PC-9 (cell line): Measurements from ENCODE around the gene DCLK2. TPM values are rescaled to one million over a fixed set of nuclear protein-coding genes. Genes with fewer than 3 reads are reported as not detected.

Experiments used
- BruUV-seq: library from RNA; stranded (reverse); fragments of 400-500 nt; replicated peaks from 2 replicates; lab custom pipeline; 2021; lab: Mats Ljungman, UMichigan
- CTCF ChIA-PET: fragments of 300-600 bp; sonication (Branson Sonifier 250); formaldehyde crosslinking; loops from one replicate; lab custom pipeline; 2022; ENCODE audit warnings: antibody characterized with exemption; lab: Charles Lee
- POLR2A ChIA-PET: fragments of 300-600 bp; sonication (Branson Sonifier 250); formaldehyde crosslinking; loops from one replicate; lab custom pipeline; 2022; ENCODE audit warnings: antibody characterized with exemption; ENCODE audit not compliant: unreplicated experiment; lab: Charles Lee
- DNase-seq, 2 experiments: peaks; one replicate each; pipeline versions ENCODE4 v3.0.0 to v3.0.0-alpha.2; 2015 to 2022; ENCODE audit warnings: mixed read lengths in 1 of 2
- H2AFZ ChIP-seq: fragments of 200-600 bp; sonication (generic); 2 replicates; pipeline ENCODE4 v1.8.1; 2017; ENCODE audit warnings: antibody characterized with exemption
- H3F3A ChIP-seq: fragments of 200-600 bp; sonication (generic); 2 replicates; pipeline ENCODE4 v1.8.1; 2017; ENCODE audit warnings: antibody characterized with exemption, mild to moderate bottlenecking, low read depth; ENCODE audit not compliant: insufficient read depth
- H3K27ac ChIP-seq: fragments of 200-600 bp; sonication (generic); 2 replicates; pipeline ENCODE4 v1.6.1; 2016; ENCODE audit warnings: mixed run types
- H3K27me3 ChIP-seq: fragments of 200-600 bp; sonication (generic); 2 replicates; pipeline ENCODE4 v1.6.1; 2016; ENCODE audit warnings: low read depth, mixed run types; ENCODE audit not compliant: insufficient read depth
- H3K36me3 ChIP-seq: fragments of 200-600 bp; sonication (generic); 2 replicates; pipeline ENCODE4 v1.6.1; 2016; ENCODE audit warnings: low read depth, mixed run types
- H3K4me1 ChIP-seq: fragments of 200-600 bp; sonication (generic); replicated peaks from 2 replicates; pipeline ENCODE4 v1.6.1; 2016; ENCODE audit warnings: mixed run types; ENCODE audit not compliant: insufficient read depth
- H3K4me2 ChIP-seq: fragments of 200-600 bp; sonication (generic); 2 replicates; pipeline ENCODE4 v1.6.1; 2017; ENCODE audit warnings: mixed run types
- H3K4me3 ChIP-seq: fragments of 200-600 bp; sonication (generic); 2 replicates; pipeline ENCODE4 v1.6.1; 2016; ENCODE audit warnings: mixed run types
- H3K79me2 ChIP-seq: fragments of 200-600 bp; sonication (generic); 2 replicates; pipeline ENCODE4 v1.6.1; 2017; ENCODE audit warnings: low read depth, mixed run types
- H3K9me2 ChIP-seq: fragments of 200-600 bp; sonication (generic); 2 replicates; pipeline ENCODE4 v1.8.1; 2017; ENCODE audit warnings: mild to moderate bottlenecking; ENCODE audit not compliant: insufficient read depth
- H3K9me3 ChIP-seq: fragments of 200-600 bp; sonication (generic); 2 replicates; pipeline ENCODE4 v1.8.1; 2016; ENCODE audit warnings: low read depth; ENCODE audit not compliant: insufficient read depth
- H4K20me1 ChIP-seq: fragments of 200-600 bp; sonication (generic); 2 replicates; pipeline ENCODE4 v1.8.1; 2017; ENCODE audit not compliant: insufficient read depth
- EZH2 ChIP-seq: fragments of 200-600 bp; sonication (generic); IDR thresholded peaks from 2 replicates; pipeline ENCODE4 v1.8.0; 2017; ENCODE audit warnings: antibody characterized with exemption, low read depth
- intact Hi-C: fragments of 100-400 bp; cut with micrococcal nuclease; formaldehyde crosslinking; loops from one replicate; pipeline ENCODE4 v1.10.0; 2022; ENCODE audit not compliant: unreplicated experiment
- total RNA-seq: library from RNA; stranded (reverse); gene quantifications from 2 replicates; pipeline ENCODE4 v1.2.3, GENCODE V29; 2021
- TF ChIP-seq, protein P1 (sequence below): fragments of 200-600 bp; sonication (generic); conservative IDR thresholded peaks from 2 replicates; pipeline ENCODE4 v1.6.1; 2017; ENCODE audit warnings: mixed run types, antibody characterized with exemption, mild to moderate bottlenecking, moderate library complexity

DCLK2 gene
- total RNA-seq, 1 experiment from 2014 or later, result 0.41 TPM

DNA sequence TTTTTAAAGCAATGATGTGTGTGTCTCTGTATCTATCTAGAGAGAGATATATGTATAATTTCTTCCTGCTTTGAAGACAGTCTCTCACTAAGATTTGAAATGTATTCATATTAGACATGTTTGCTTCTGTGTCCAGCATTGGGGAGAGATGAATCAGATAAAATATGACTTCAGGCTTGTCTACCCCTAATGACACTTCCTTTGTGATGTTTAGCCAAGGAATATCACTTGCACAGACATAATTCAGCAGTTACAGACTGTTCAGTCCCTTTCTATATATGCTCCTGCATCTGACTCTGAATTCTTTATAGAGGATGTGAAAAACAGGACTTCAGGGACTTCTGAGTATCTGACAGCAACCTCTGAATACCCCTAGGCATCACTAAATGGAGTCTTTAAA lies 158.4 kb downstream of the DCLK2 start:
- BruUV-seq, result no TSS peak
- Histone ChIP-seq H3K27ac (no peak overlapping the region), H3K4me3 (no peak overlapping the region), H3K4me2 (no peak overlapping the region), H3F3A (no peaks in the 10 kb centered on the region), H2AFZ (no peak overlapping the region), H3K4me1 (peaks cover 14% of the 10 kb centered on the region), H3K79me2 (no peaks in the 10 kb centered on the region), H3K36me3 (no peaks in the 10 kb centered on the region), H3K27me3 (no peaks in the 10 kb centered on the region), H4K20me1 (no peaks in the 10 kb centered on the region), H3K9me2 (no peaks in the 10 kb centered on the region), H3K9me3 (no peaks in the 10 kb centered on the region)
- intact Hi-C loops, result no loop called here
- POLR2A ChIA-PET, result no interaction called here
- no peak for TF ChIP-seq EZH2
- TF ChIP-seq, protein P1, sequence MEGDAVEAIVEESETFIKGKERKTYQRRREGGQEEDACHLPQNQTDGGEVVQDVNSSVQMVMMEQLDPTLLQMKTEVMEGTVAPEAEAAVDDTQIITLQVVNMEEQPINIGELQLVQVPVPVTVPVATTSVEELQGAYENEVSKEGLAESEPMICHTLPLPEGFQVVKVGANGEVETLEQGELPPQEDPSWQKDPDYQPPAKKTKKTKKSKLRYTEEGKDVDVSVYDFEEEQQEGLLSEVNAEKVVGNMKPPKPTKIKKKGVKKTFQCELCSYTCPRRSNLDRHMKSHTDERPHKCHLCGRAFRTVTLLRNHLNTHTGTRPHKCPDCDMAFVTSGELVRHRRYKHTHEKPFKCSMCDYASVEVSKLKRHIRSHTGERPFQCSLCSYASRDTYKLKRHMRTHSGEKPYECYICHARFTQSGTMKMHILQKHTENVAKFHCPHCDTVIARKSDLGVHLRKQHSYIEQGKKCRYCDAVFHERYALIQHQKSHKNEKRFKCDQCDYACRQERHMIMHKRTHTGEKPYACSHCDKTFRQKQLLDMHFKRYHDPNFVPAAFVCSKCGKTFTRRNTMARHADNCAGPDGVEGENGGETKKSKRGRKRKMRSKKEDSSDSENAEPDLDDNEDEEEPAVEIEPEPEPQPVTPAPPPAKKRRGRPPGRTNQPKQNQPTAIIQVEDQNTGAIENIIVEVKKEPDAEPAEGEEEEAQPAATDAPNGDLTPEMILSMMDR, result no peak
- no peak for DNase-seq
- CTCF ChIA-PET, result no interaction called here

DNA sequence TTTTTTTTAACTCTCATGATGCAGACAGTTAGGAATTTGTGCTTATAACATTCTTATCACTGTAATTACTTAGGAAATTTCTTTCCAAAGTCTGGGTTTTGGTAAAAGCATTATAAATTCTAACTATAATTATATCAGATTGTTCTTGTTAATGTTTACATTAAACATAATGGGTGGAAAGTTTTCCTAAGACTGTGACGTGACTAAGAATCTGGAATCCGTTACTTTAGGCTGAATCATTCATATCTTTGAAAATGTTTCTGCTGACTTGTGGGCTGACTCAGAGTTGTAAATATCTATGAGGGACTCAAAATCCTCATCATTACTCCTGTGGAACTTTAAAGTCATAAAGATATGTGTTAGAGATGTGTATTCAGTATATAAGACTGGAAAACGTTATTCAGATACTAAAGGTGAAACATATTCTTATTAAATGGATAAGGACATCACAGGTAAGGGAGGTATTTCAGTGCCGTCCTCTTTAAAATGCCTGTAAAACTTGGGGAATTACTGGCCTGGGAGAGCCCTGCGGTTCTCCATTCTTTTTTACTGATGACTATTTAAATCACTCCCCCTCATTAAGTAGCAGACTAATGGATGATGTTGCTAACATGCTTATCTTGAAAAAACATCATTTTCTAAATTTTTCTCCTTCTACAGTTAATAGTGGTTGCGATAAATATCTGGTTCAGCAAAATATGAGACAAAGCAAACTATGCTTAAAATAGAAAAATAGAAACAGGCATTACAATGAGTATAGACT lies 159.0 kb downstream of the DCLK2 start:
- Histone ChIP-seq H3K9me2 (no peaks in the 10 kb centered on the region), H3K79me2 (no peaks in the 10 kb centered on the region), H3K4me2 (no peak overlapping the region), H3K36me3 (no peaks in the 10 kb centered on the region), H3K27me3 (no peaks in the 10 kb centered on the region), H3F3A (no peaks in the 10 kb centered on the region), H3K4me1 (peaks cover 14% of the 10 kb centered on the region), H3K27ac (no peak overlapping the region), H4K20me1 (no peaks in the 10 kb centered on the region), H3K9me3 (no peaks in the 10 kb centered on the region), H2AFZ (no peak overlapping the region), H3K4me3 (no peak overlapping the region)
- CTCF ChIA-PET, result no interaction called here
- no TSS peak for BruUV-seq
- POLR2A ChIA-PET, result no interaction called here
- DNase-seq, result peak in 1 of 2 experiments; percentile 55
- TF ChIP-seq, protein P1, result no peak
- no peak for TF ChIP-seq EZH2
- intact Hi-C loops, result no loop called here

DNA sequence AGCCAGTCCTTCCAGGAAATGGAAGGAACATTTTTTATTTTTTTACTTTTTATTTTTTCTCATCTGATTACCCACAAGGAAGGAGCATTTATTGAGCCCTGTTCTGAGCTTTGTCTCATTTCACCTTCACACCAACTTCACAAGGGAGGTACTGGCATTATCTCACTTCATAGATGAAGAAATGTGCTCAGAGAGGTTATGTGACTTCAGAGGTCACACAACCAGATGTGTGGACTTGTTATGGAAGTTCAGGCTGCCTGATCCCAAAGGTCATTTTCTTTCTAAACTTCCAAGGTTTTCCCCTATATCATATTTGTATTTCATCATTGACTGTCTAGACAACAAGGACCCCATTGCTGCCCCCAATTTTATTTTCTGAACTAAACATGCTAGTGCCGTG lies 160.3 kb downstream of the DCLK2 start:
- intact Hi-C loops, result no loop called here
- H3K27ac ChIP-seq, result no peak overlapping the region
- no peaks in the 10 kb centered on the region for H3K36me3 ChIP-seq
- H3K4me1 ChIP-seq, result peaks cover 14% of the 10 kb centered on the region
- no peaks in the 10 kb centered on the region for H3K79me2 ChIP-seq
- H3K4me3 ChIP-seq, result no peak overlapping the region
- H3K9me3 ChIP-seq, result no peaks in the 10 kb centered on the region
- TF ChIP-seq EZH2, result no peak
- TF ChIP-seq, protein P1, result no peak
- H4K20me1 ChIP-seq, result no peaks in the 10 kb centered on the region
- ChIA-PET CTCF (no interaction called here), POLR2A (no interaction called here)
- H3F3A ChIP-seq, result no peaks in the 10 kb centered on the region
- no peak for DNase-seq
- BruUV-seq, result no TSS peak
- H2AFZ ChIP-seq, result no peak overlapping the region
- H3K4me2 ChIP-seq, result no peak overlapping the region
- no peaks in the 10 kb centered on the region for H3K27me3 ChIP-seq
- H3K9me2 ChIP-seq, result no peaks in the 10 kb centered on the region
